ENCODE measurements around the gene HAL. TPM values are rescaled to one million over a fixed set of nuclear protein-coding genes. Genes with fewer than 3 reads are reported as not detected.

The HAL gene
- total and polyA plus RNA-seq, 2 of the 4 experiments (the other 2 are of a cell fraction), result under 0.01 to 0.02 TPM

DNA sequence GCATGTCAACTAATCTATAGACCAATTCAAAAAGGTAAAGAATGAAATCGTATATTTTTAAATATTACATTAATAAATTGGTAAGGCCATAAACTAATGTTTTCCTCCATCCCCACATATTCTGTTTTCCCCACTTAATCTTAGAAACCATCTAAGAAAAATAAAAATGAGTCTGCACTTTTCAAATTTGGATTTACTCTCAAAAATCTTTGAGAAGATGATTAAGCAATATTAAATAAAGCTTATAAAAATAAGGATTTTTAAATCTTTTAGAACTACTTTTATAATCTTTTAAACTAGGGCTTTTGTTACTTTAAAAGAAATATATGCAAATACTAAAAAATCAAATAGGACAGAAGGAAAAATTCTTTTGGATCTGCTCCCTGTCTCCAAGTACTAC, 10.6 kb upstream of the HAL start:
- WGBS, 2 experiments (ENCODE audit: extremely low coverage in 2 of 2, insufficient read length in 1 of 2), result no CpG with 5 or more reads among the region's 1 CpG
- Histone ChIP-seq H2BK20ac (ENCODE audit: low read depth, low read length) (no peak overlapping the region), H3K4me3 (ENCODE audit: insufficient read depth, low read depth, low read length) (no peak overlapping the region), H4K91ac (ENCODE audit: insufficient read depth, low read depth, low read length) (no peak overlapping the region), H2BK120ac (ENCODE audit: low read depth, low read length) (no peak overlapping the region), H3K9ac (ENCODE audit: low read depth, low read length) (no peak overlapping the region), H3K4me1 (ENCODE audit: control insufficient read depth, insufficient read depth, low read length) (no peaks in the 10 kb centered on the region), H2AK5ac (ENCODE audit: low read depth, low read length) (no peak overlapping the region), H3K9me1 (ENCODE audit: insufficient read depth, low read length) (no peaks in the 10 kb centered on the region), H3K4ac (ENCODE audit: low read depth, low read length) (no peak overlapping the region), H3K27me3 (ENCODE audit: control insufficient read depth, insufficient read depth, low read length) (no peaks in the 10 kb centered on the region), H3K14ac (replicated peaks; ENCODE audit: low read depth, low read length) (no peak overlapping the region), H3K56ac (ENCODE audit: extremely low read depth, insufficient read depth, low read length) (no peak overlapping the region), H4K8ac (ENCODE audit: low read depth in 2 of 2, low read length in 2 of 2) (no peak overlapping the region), H4K5ac (ENCODE audit: low read depth, low read length) (no peak overlapping the region), H3K79me1 (ENCODE audit: low read depth in 1 of 2, low read length in 2 of 2) (no peaks in the 10 kb centered on the region), H3K27ac (ENCODE audit: insufficient read depth, low read length) (no peak overlapping the region), H2BK15ac (ENCODE audit: low read depth, low read length) (no peak overlapping the region), H2AFZ (replicated peaks; ENCODE audit: low read length, poor library complexity) (no peak overlapping the region), H3K23ac (ENCODE audit: low read depth, low read length) (no peak overlapping the region), H3K36me3 (ENCODE audit: control insufficient read depth, insufficient read depth, low read length) (peaks cover 17% of the 10 kb centered on the region), H2BK5ac (ENCODE audit: low read depth, low read length, poor library complexity, severe bottlenecking) (no peak overlapping the region), H2AK9ac (replicated peaks; ENCODE audit: low read depth, low read length, poor library complexity) (no peak overlapping the region), H3K9me3 (ENCODE audit: control insufficient read depth, insufficient read depth, low read length) (no peaks in the 10 kb centered on the region), H3K18ac (ENCODE audit: low read depth, low read length) (no peak overlapping the region), H4K20me1 (ENCODE audit: insufficient read depth, low read length) (no peaks in the 10 kb centered on the region), H3K4me2 (ENCODE audit: low read depth, low read length) (no peak overlapping the region)
- no TSS peak for BruUV-seq (replicated peaks)
- CTCF ChIA-PET, result no interaction called here
- no peak for TF ChIP-seq FOS (IDR thresholded peaks at IDR 0.05; ENCODE audit: low read depth, low read length)
- TF ChIP-seq, protein P1, sequence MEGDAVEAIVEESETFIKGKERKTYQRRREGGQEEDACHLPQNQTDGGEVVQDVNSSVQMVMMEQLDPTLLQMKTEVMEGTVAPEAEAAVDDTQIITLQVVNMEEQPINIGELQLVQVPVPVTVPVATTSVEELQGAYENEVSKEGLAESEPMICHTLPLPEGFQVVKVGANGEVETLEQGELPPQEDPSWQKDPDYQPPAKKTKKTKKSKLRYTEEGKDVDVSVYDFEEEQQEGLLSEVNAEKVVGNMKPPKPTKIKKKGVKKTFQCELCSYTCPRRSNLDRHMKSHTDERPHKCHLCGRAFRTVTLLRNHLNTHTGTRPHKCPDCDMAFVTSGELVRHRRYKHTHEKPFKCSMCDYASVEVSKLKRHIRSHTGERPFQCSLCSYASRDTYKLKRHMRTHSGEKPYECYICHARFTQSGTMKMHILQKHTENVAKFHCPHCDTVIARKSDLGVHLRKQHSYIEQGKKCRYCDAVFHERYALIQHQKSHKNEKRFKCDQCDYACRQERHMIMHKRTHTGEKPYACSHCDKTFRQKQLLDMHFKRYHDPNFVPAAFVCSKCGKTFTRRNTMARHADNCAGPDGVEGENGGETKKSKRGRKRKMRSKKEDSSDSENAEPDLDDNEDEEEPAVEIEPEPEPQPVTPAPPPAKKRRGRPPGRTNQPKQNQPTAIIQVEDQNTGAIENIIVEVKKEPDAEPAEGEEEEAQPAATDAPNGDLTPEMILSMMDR (conservative IDR thresholded peaks at IDR 0.05; ENCODE audit: low read depth, low read length), result no peak
- no peak for TF ChIP-seq RCOR1 (IDR thresholded peaks at IDR 0.05; ENCODE audit: insufficient replicate concordance, low read length)
- no peak for TF ChIP-seq NFE2L2 (IDR thresholded peaks at IDR 0.05; ENCODE audit: low read depth, low read length)
- no peak for TF ChIP-seq CHD1 (IDR thresholded peaks at IDR 0.05; ENCODE audit: low read depth, low read length)
- DNase-seq, result no peak
- no peak for ATAC-seq (ENCODE audit: low read depth)
- intact Hi-C loops (cut with micrococcal nuclease), result no loop called here
- in situ Hi-C loops (cut with MboI; ENCODE audit: low sequenced_read_pairs), result no loop called here
- dilution Hi-C loops (cut with HindIII; ENCODE audit: low sequenced_read_pairs, unreplicated experiment), result no loop called here
- POLR2A ChIA-PET (ENCODE audit: unreplicated experiment), result no interaction called here
